ENCODE data around the gene ELOVL5.

Gene ELOVL5

GRCh38 chr6:53236241-53236640, 112.5 kb downstream of the ELOVL5 start:
- DNase-seq: no peak

- DNase-seq: no peak
Measured at GRCh38 chr6:53235508-53235907, 113.2 kb downstream of the ELOVL5 start.

- no peak for DNase-seq
Measured at GRCh38 chr6:53233309-53233708, 115.4 kb downstream of the ELOVL5 start.

GRCh38 chr6:53230775-53231467, 117.8 kb downstream of the ELOVL5 start:
- no peak for DNase-seq

GRCh38 chr6:53227847-53228246, 120.9 kb downstream of the ELOVL5 start:
- no peak for DNase-seq

- no peak for DNase-seq
Measured at GRCh38 chr6:53220605-53221004, 128.1 kb downstream of the ELOVL5 start.
